Mucosa of stomach (tissue), 1 donor: ENCODE results near the gene AUP1.

Experiments used
- H3K27me3 ChIP-seq: one replicate; pipeline ENCODE4 v1.7.0; 2013; ENCODE audit warnings: mild to moderate bottlenecking, low read length; ENCODE audit not compliant: control insufficient read depth, insufficient read depth
- H3K36me3 ChIP-seq: one replicate; pipeline ENCODE4 v1.7.0; 2013; ENCODE audit warnings: low read length; ENCODE audit not compliant: control insufficient read depth, insufficient read depth
- H3K4me1 ChIP-seq: one replicate; pipeline ENCODE4 v1.7.0; 2013; ENCODE audit warnings: mild to moderate bottlenecking, low read length; ENCODE audit not compliant: control insufficient read depth, insufficient read depth
- H3K4me3 ChIP-seq: one replicate; pipeline ENCODE4 v1.7.0; 2013; ENCODE audit warnings: low read length
- H3K9ac ChIP-seq: one replicate; pipeline ENCODE4 v1.7.0; 2013; ENCODE audit warnings: mild to moderate bottlenecking, low read length, moderate library complexity
- H3K9me3 ChIP-seq: one replicate; pipeline ENCODE4 v1.7.0; 2013; ENCODE audit warnings: mild to moderate bottlenecking, low read length, moderate library complexity; ENCODE audit not compliant: control insufficient read depth
- donor health status: Pancreatic carcinoma.

The AUP1 gene

GRCh38 chr2:74514368-74515270 is 14.9 kb downstream of the AUP1 start, which contains the start of gene TLX2:
TSS of gene TLX2 (plus strand) at chr2:74514450. CDS start at chr2:74514807, 357 bp downstream.
- H3K27me3 ChIP-seq, result peaks cover 95% of the 10 kb centered on the region
- H3K36me3 ChIP-seq, result no peaks in the 10 kb centered on the region
- no peak within 1 kb of the TSS for H3K9ac ChIP-seq
- H3K4me1 ChIP-seq, result peaks cover 21% of the 10 kb centered on the region
- H3K9me3 ChIP-seq, result no peaks in the 10 kb centered on the region
- no peak within 1 kb of the TSS for H3K4me3 ChIP-seq

DNA sequence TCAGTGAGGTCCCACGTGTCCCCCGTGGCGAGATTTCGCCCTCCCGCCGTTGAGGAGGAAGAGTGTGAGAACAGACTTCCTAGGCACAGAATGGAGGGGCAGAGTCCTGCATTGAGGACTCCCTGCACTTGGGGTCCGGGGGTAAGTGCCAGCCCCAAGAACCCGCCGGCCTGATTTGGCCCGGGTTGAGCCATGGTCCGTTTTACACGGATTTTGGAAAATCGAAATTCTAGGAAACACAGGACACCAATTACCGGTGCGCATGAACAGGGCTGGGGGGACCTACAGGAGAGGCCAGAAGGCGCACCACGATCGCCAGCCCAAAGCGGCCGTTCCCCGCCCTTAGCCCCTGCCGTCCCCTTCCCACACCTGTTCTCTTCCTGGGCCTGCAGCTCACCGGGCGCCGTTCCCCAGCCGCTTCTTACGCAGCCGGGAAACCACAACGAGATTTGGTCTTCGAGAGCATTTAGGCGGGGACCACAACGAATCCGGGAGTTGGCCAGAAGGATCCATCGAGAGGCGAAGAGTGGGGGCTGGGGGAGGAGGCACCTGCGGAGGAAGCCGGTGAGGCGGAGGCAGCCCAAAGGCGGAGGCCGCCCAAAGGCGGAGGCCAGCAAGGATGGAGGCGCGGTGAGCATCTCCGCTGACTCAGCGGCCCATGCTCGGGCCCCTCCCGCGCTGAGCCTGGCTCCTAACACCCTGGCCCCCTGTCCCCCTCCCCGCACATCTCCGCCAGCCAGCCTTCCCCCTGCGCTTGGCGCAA is 15.7 kb downstream of the AUP1 start:
- H3K27me3 ChIP-seq, result peaks cover 91% of the 10 kb centered on the region
- H3K36me3 ChIP-seq, result no peaks in the 10 kb centered on the region
- no peak overlapping the region for H3K4me3 ChIP-seq
- no peaks in the 10 kb centered on the region for H3K9me3 ChIP-seq
- peaks cover 21% of the 10 kb centered on the region for H3K4me1 ChIP-seq
- H3K9ac ChIP-seq, result no peak overlapping the region

- Histone ChIP-seq H3K9ac (no peak overlapping the region), H3K9me3 (no peaks in the 10 kb centered on the region), H3K4me3 (no peak overlapping the region), H3K27me3 (peaks cover 89% of the 10 kb centered on the region), H3K4me1 (peaks cover 27% of the 10 kb centered on the region), H3K36me3 (no peaks in the 10 kb centered on the region)
These were observed 16.5 kb downstream of the AUP1 start for GRCh38 chr2:74512744-74513604.

GRCh38 chr2:74511104-74511989 is 18.2 kb downstream of the AUP1 start:
- no peaks in the 10 kb centered on the region for H3K9me3 ChIP-seq
- H3K36me3 ChIP-seq, result no peaks in the 10 kb centered on the region
- H3K9ac ChIP-seq, result no peak overlapping the region
- H3K4me3 ChIP-seq, result no peak overlapping the region
- peaks cover 31% of the 10 kb centered on the region for H3K4me1 ChIP-seq
- H3K27me3 ChIP-seq, result peaks cover 76% of the 10 kb centered on the region

DNA sequence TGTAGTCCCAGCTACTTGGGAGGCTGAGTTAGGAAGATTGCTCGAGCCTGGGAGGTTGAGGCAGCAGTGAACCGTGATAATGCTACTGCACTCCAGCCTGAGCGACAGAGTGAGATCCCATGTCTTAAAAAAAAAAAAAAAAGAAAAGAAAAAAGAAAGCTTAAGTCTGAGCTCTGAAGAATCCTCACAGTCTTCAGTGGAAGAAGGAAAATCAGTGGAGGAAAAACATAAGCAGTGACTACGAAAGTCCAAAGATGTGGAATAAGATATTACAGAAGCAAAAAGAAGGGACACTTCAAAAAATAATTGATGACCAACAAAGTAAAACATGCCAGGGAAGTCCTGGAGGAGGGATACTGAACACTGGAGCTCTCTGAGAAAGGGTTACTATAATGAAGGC is 19.2 kb downstream of the AUP1 start:
- no peak overlapping the region for H3K4me3 ChIP-seq
- peaks cover 66% of the 10 kb centered on the region for H3K27me3 ChIP-seq
- peaks cover 36% of the 10 kb centered on the region for H3K4me1 ChIP-seq
- H3K9ac ChIP-seq, result no peak overlapping the region
- H3K9me3 ChIP-seq, result no peaks in the 10 kb centered on the region
- H3K36me3 ChIP-seq, result no peaks in the 10 kb centered on the region

- Histone ChIP-seq H3K4me3 (peak overlapping the region; percentile 92), H3K27me3 (peaks cover 43% of the 10 kb centered on the region), H3K4me1 (peaks cover 43% of the 10 kb centered on the region), H3K36me3 (no peaks in the 10 kb centered on the region), H3K9ac (peak overlapping the region; percentile 91), H3K9me3 (no peaks in the 10 kb centered on the region)
These were observed 21.5 kb downstream of the AUP1 start for GRCh38 chr2:74507926-74508520.

DNA sequence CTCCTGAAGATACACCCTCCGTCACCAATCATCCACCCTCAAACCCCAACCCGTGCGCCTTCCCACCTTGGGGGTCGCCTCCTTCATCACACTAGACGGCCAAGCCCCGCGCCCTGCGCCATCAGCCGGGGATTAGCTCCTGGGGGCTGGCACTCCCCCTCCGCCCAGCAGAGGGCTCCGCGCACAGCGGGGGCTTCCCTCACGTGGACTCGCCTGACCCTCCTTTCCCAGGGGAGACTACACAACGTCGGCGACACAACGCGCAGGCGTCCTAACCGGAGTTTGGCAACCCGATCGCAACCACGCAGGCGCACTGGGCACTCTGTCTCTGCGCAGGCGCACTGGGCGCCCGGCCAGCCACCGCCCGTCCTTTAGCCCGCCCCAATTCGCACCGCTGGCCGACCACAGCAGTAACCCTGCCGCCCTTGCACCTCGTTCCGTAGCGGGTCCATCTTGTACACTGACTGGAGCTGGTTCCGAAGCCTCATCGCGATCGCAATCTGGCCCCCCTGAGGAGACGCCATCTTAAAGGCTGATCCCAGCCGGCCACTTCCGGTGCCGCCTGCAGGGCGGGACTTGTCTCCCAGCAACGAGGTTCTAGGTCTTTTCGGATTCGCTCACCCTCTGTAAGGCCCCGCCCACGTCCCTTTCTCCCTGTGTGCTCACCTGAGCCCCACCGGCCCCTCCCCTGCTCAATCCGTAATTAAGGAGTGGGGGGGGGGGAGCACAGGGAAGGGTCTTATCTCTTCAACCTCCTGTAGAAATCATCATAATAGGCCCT is 22.2 kb downstream of the AUP1 start, which contains the start of gene PCGF1:
Gene PCGF1, minus strand, starts transcription at position 551 of the 781 bp plus-strand sequence. Its CDS starts 27 bp downstream, at position 524.
- Histone ChIP-seq H3K9ac (peak within 1 kb of the TSS; percentile 91), H3K4me3 (peak within 1 kb of the TSS; percentile 92), H3K9me3 (no peaks in the 10 kb centered on the region), H3K36me3 (no peaks in the 10 kb centered on the region), H3K4me1 (peaks cover 43% of the 10 kb centered on the region), H3K27me3 (peaks cover 36% of the 10 kb centered on the region)

- Histone ChIP-seq H3K4me3 (no peak overlapping the region), H3K36me3 (no peaks in the 10 kb centered on the region), H3K9ac (no peak overlapping the region), H3K27me3 (peaks cover 28% of the 10 kb centered on the region), H3K9me3 (no peaks in the 10 kb centered on the region), H3K4me1 (peaks cover 48% of the 10 kb centered on the region)
These were observed 23.9 kb downstream of the AUP1 start for GRCh38 chr2:74505448-74506246.

DNA sequence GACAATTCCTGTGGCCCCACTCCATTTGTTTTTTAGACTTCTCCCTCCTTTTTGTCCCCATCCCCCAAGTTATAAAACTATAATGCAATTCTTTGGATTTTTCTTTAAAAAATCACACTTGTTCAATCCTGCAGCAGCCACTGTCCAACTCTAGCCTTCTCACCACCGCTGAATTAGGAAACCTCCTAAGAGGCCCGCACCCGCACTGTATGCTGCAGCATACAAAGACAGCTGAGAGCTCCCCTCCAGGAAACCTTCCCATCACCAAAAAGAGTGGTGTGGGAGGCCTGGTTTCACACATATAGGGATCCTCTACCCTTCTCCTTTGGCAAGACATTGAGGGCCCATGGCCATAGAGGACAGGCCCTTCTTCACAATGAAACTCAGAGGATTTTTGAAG is 24.9 kb downstream of the AUP1 start:
- H3K9ac ChIP-seq, result no peak overlapping the region
- peaks cover 52% of the 10 kb centered on the region for H3K4me1 ChIP-seq
- H3K4me3 ChIP-seq, result peak overlapping the region; percentile 88
- H3K9me3 ChIP-seq, result no peaks in the 10 kb centered on the region
- H3K36me3 ChIP-seq, result no peaks in the 10 kb centered on the region
- H3K27me3 ChIP-seq, result peaks cover 28% of the 10 kb centered on the region
